Measurements from ENCODE around the gene SLC38A1.

GRCh38 chr12:46259713-46260112 is 9.1 kb downstream of the SLC38A1 start:
- TF ChIP-seq ZNF274 (IDR thresholded peaks at IDR 0.05; ENCODE audit: low read depth, low read length) (no peak), SUZ12 (IDR thresholded peaks at IDR 0.05; ENCODE audit: extremely low read depth, insufficient read depth, insufficient read length) (no peak)
